Retinal pigment epithelial cell (primary cell): ENCODE measurements around the gene WBP11.

Source experiments
- DNase-seq: peaks from one replicate; pipeline ENCODE4 v3.0.0-alpha.2; 2010; ENCODE audit warnings: low read depth
- H3K4me3 ChIP-seq: 2 replicates; pipeline ENCODE4 v1.5.1; 2011; ENCODE audit warnings: mild to moderate bottlenecking, low read length, control low read depth, moderate library complexity
- TF ChIP-seq, protein P1 (sequence below): conservative IDR thresholded peaks from 2 replicates; pipeline ENCODE4 v1.5.1; 2011; ENCODE audit warnings: low read depth, low read length, control low read depth, inconsistent platforms

The WBP11 gene

GRCh38 chr12:14803830-14804160 is 517 bp upstream of the WBP11 start:
- DNase-seq, result no peak
- peak overlapping the region; percentile 96 for H3K4me3 ChIP-seq
- TF ChIP-seq, protein P1, sequence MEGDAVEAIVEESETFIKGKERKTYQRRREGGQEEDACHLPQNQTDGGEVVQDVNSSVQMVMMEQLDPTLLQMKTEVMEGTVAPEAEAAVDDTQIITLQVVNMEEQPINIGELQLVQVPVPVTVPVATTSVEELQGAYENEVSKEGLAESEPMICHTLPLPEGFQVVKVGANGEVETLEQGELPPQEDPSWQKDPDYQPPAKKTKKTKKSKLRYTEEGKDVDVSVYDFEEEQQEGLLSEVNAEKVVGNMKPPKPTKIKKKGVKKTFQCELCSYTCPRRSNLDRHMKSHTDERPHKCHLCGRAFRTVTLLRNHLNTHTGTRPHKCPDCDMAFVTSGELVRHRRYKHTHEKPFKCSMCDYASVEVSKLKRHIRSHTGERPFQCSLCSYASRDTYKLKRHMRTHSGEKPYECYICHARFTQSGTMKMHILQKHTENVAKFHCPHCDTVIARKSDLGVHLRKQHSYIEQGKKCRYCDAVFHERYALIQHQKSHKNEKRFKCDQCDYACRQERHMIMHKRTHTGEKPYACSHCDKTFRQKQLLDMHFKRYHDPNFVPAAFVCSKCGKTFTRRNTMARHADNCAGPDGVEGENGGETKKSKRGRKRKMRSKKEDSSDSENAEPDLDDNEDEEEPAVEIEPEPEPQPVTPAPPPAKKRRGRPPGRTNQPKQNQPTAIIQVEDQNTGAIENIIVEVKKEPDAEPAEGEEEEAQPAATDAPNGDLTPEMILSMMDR, result no peak

DNA sequence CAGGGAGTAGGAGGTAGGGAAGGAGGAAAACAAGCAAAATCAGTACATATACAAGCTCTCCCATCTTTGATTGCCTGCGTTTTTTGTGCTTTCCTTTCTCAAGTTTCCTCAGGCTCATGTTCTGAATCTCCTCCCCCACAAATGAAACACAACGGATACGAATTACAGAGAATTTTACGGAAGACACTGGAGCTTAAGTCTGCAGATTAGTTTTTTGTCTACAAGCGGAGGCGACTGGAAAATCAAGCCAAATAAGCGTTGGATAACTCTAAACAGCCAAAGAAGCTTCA is 612 bp downstream of the WBP11 start:
- no peak for DNase-seq
- H3K4me3 ChIP-seq, result peak overlapping the region; percentile 96
- TF ChIP-seq, protein P1, result no peak

- no peak for DNase-seq
- TF ChIP-seq, protein P1, result no peak
- peak overlapping the region; percentile 96 for H3K4me3 ChIP-seq
Measured at GRCh38 chr12:14802247-14802646, 1.0 kb downstream of the WBP11 start.

GRCh38 chr12:14795028-14795448 is 8.2 kb downstream of the WBP11 start:
- TF ChIP-seq, protein P1, result no peak
- no peak overlapping the region for H3K4me3 ChIP-seq
- no peak for DNase-seq

DNA sequence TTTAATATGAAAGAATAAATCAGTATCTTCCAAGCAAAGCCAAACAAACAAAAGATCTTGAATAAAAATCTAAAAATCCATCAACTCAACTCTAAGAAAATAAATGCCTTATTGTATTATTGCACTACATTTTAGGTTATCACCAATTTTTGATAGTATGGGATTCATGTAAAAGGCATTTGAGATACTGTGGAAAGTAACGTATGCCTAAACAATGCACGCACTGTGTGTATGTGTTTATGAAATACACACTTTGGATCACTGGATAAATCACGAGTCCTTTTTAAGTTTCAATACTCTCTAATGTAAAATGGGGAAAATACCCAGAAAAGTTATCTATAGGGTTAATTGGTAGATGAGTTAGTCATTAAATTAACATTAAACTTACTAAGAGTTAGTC is 17.7 kb downstream of the WBP11 start:
- H3K4me3 ChIP-seq, result no peak overlapping the region
- DNase-seq, result no peak
- TF ChIP-seq, protein P1, result no peak

GRCh38 chr12:14784471-14784870 is 18.8 kb downstream of the WBP11 start:
- no peak overlapping the region for H3K4me3 ChIP-seq
- TF ChIP-seq, protein P1, result no peak
- DNase-seq, result no peak

- H3K4me3 ChIP-seq, result no peak overlapping the region
- DNase-seq, result no peak
- TF ChIP-seq, protein P1, result no peak
Measured at GRCh38 chr12:14782756-14783155, 20.5 kb downstream of the WBP11 start.
